MM.1S (cell line): ENCODE data around the gene MUTYH.

Experiments used
- CTCF ChIP-seq: fragments of 300-600 bp; sonication (generic); IDR thresholded peaks from 2 replicates; pipeline ENCODE4 v1.5.1; 2016; ENCODE audit warnings: antibody characterized with exemption, low read length, mixed read lengths
- EZH2 ChIP-seq: fragments of 300-600 bp; sonication (generic); optimal IDR thresholded peaks from 2 replicates; pipeline ENCODE3; 2017; ENCODE audit warnings: low read depth, mild to moderate bottlenecking, antibody characterized with exemption, low read length, mixed read lengths

- TF ChIP-seq CTCF = no peak
- no peak for TF ChIP-seq EZH2
These were observed 4.3 kb downstream of the MUTYH start for GRCh38 chr1:45335855-45336324.
